ENCODE measurements around the gene ATP2C1. TPM values are rescaled to one million over a fixed set of nuclear protein-coding genes. Genes with fewer than 3 reads are reported as not detected.

The ATP2C1 gene
- total RNA-seq, 2 experiments from 2014 or later = 48.8 to 53.2 TPM

DNA sequence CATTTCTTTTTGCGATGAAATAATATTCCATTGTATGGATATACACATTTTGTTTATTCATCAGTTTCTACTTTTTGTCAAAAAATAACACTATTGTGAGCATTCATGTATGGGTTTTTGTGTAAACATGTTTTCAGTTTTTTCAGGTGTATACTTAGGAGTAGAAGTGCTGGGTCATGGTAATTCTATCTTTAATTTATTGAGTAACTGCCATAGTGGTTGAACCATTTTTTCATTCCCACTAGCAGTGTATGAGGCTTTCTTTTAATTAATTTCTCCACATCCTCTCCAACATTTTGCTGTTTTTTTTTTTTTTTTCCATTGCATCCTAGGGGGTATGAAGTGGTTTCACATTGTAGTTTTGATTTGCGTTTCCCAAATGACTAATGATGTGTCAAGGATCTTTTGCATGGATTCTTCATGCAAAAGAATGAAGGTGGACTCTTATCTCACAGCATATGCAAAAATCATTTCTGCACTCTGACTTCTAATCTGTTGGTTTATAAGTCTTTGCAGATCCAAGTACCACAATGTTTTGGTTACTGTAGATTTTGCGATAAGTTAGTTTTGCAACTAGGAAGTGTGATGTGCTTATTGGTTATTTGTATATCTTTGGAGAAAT is 12.6 kb downstream of the ATP2C1 start:
- Mint-ChIP-seq H3K27ac (peak overlapping the region; percentile 34), H3K4me1 (peaks cover 55% of the 10 kb centered on the region), H3K9me3 (peaks cover 2% of the 10 kb centered on the region), H3K36me3 (peaks cover 9% of the 10 kb centered on the region), H3K27me3 (no peaks in the 10 kb centered on the region), H3K4me3 (no peak overlapping the region)
- no peak for DNase-seq

DNA sequence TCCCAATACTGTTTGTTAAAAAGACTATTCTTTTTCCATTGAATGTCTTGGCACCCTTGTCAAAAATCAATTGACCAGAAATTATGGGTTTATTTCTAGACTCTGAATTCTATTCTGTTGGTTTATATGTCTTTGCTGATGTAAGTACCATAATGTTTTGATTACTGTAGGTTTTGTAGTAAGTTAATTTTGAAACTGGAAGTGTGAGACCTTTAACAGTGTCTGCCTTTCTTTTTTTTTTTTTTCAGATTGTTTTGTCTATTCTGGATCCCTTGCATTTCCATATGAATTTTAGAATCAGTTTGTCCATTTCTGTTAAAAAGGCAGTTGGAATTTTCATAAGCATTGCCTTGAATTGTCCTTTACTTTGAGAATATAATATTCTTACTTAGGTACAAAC is 13.6 kb downstream of the ATP2C1 start:
- H3K27ac Mint-ChIP-seq = peak overlapping the region; percentile 58

DNA sequence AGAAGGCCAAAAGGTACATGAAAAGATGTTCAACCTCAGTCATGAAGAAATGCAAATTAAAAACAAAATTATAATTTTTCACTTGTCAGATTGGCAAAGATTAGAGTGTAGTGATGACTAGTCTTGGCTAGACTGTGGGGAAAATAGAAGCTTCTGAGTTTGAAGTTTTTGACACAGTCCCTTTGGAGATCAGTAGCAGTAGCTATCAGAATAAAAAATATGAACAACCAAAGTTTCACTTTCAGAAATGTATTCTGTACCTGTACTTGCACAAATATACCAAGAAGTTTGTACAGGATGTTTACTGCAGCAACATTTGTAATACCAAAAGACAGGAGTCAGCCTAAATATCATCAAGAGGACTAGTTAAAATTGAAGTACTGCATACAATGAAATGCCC is 14.1 kb downstream of the ATP2C1 start:
- Mint-ChIP-seq H3K9me3 (peaks cover 2% of the 10 kb centered on the region), H3K4me3 (no peak overlapping the region), H3K4me1 (peaks cover 44% of the 10 kb centered on the region), H3K36me3 (peaks cover 13% of the 10 kb centered on the region), H3K27ac (peak overlapping the region; percentile 58), H3K27me3 (no peaks in the 10 kb centered on the region)
- DNase-seq = no peak

More for the DNA sequence above, 13.6 kb downstream of the ATP2C1 start:
- Mint-ChIP-seq H3K4me1 (peaks cover 47% of the 10 kb centered on the region), H3K4me3 (peak overlapping the region; percentile 14), H3K9me3 (peaks cover 2% of the 10 kb centered on the region), H3K36me3 (peaks cover 13% of the 10 kb centered on the region), H3K27me3 (no peaks in the 10 kb centered on the region)
- no peak for DNase-seq

DNA sequence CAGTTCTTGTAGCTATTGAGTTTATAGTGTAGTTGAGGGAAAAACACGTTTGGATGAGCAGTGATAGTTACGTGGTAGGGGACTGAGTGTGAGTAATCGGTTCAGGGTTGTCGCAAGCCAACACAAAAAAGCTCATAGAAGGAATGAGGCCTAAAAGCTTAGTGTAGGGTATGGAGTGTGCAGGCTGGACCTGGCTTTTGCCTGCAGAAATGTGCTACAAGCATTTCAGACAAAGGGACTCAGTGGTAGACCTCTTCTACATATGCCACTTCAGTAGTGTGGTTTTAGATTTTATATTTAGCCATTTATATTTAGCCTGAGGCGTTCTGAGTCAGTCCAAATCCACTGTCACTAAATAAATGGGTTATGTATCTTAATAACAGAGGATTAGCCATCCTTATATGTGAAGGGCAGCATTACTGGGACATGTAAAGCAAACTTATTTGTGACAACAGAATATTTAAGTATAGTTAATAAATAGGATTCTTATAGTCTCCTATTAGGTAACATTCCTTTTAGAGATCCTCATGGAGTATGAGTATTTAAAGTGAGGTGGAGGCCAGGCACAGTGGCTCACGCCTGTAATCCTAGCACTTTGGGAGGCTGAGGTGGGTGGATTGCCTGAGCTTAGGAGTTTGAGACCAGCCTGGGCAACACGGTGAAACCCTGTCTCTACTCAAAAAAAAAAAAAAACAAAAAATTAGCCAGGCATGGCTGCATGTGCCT is 21.8 kb downstream of the ATP2C1 start:
- peaks cover 43% of the 10 kb centered on the region for H3K36me3 Mint-ChIP-seq

DNA sequence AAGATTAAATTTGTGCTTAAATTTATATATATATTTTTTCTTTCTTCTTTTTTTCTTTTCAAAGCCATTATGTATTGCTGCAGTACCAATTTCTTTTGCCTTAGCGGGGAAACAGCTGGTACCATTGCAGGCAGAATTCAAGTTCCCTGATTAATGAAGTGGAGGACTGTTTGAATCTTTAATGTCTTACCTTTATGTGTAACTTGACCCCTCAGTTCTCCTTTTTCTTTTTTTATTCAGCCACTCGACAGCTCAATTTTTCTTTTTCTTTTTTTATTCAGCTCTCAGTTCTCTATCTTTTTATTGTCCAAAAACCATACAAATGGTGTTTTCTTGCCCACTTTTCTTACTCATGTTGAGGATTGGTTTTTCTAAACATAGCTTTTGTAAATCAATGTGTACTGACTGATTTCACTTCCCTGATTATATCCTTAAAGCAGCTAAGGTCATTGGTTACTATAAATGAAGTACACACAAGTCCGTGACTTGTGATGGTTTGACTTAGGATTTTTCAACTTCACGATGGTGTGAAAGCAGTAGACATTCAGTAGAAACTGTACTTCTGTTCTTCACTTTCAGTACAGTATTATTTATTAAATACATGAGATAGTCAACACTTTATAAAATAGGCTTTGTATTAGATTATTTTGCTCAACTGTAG is 22.8 kb downstream of the ATP2C1 start:
- peaks cover 39% of the 10 kb centered on the region for H3K36me3 Mint-ChIP-seq
- peaks cover 8% of the 10 kb centered on the region for H3K9me3 Mint-ChIP-seq
- no peaks in the 10 kb centered on the region for H3K27me3 Mint-ChIP-seq
- no peak for DNase-seq
- H3K27ac Mint-ChIP-seq = no peak overlapping the region
- H3K4me1 Mint-ChIP-seq = peaks cover 26% of the 10 kb centered on the region
- no peak overlapping the region for H3K4me3 Mint-ChIP-seq

More for the DNA sequence above, 21.8 kb downstream of the ATP2C1 start:
- H3K4me3 Mint-ChIP-seq = no peak overlapping the region
- H3K27ac Mint-ChIP-seq = no peak overlapping the region
- H3K4me1 Mint-ChIP-seq = peaks cover 24% of the 10 kb centered on the region
- no peak for DNase-seq
- H3K9me3 Mint-ChIP-seq = peaks cover 10% of the 10 kb centered on the region
- H3K27me3 Mint-ChIP-seq = no peaks in the 10 kb centered on the region

DNA sequence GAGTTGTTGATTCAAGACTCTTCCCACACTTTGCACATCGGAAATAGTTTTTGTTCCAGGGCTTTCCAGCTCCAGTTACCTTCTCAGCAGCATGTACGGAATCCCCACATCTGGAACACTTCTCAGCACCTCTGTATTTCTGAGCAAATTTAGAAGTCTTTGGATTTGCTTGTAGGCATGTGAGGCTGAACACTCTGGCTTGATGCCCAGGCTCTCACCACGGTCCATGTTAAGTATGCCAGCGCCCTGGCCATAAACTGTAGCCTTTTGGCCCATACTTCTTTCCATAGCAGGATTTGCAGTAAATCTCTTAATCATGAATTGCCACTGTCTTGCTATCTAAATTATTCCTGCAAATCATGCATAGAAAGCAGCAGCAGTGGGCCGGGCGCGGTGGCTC is 24.4 kb downstream of the ATP2C1 start:
- Mint-ChIP-seq H3K9me3 (peaks cover 8% of the 10 kb centered on the region), H3K27ac (no peak overlapping the region), H3K4me1 (peaks cover 42% of the 10 kb centered on the region), H3K27me3 (no peaks in the 10 kb centered on the region), H3K4me3 (no peak overlapping the region), H3K36me3 (peaks cover 52% of the 10 kb centered on the region)
- no peak for DNase-seq

DNA sequence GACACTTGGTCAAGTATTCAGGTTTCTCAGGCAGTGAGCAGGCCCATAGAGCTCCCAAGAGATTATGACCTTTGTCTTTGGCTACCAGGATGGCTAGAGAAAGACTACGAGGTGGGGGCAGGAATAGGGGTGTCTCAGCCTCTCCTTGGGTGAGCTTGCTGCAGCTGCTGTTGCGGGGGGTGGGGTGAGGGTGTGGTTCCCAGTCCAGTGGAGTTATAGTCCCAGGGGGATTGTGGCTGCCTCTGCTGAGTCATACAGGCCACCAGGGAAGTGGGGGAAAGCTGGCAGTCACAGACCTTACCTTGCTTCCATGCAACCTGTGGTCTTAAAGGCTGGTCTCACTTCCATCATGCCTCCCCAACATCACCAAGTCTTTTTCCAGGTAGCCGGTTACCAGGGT is 31.7 kb downstream of the ATP2C1 start:
- Mint-ChIP-seq H3K36me3 (peaks cover 49% of the 10 kb centered on the region), H3K9me3 (peaks cover 15% of the 10 kb centered on the region), H3K27ac (no peak overlapping the region), H3K4me1 (peaks cover 53% of the 10 kb centered on the region), H3K27me3 (no peaks in the 10 kb centered on the region), H3K4me3 (no peak overlapping the region)
- DNase-seq = no peak

DNA sequence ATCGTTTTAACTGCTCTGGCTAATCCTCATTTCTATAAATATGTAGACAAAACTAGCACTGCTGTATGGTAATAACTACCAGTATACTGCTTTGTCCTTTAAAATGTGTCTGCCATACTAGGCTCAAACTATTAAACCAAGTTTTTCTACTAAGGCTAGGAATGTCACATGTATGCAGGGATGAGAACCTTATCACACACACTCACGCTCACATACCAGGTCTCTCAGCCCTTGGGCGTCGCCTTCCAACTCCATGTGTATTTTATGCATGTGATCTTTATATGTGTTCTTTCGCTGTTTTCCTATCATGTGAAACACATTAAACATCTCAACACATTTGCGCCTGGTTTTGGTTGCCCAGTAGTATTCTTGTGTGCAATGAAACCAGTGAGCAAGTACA is 32.6 kb downstream of the ATP2C1 start:
- H3K27ac Mint-ChIP-seq = no peak overlapping the region
- peaks cover 50% of the 10 kb centered on the region for H3K4me1 Mint-ChIP-seq
- no peaks in the 10 kb centered on the region for H3K27me3 Mint-ChIP-seq
- H3K4me3 Mint-ChIP-seq = no peak overlapping the region
- peaks cover 49% of the 10 kb centered on the region for H3K36me3 Mint-ChIP-seq
- H3K9me3 Mint-ChIP-seq = peaks cover 15% of the 10 kb centered on the region
- no peak for DNase-seq

DNA sequence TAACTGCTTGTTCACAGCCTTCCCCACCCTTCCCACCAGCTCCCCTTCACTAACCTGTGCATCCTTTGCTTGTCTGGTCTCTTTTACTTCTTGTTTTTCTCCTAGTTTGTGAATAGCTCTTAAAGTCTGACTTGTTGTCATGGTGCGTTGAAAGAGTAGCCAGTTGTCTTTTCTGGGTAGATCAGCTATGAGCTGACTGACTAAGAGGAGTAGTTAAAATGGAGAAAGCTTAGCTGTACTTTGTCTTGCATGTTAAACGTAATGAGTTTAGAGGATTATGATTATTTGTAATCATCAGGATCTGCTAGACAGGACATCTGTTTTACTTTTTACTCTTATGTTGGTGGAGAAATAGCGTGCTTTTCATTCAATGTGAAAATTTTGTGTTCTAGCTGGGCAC is 35.9 kb downstream of the ATP2C1 start:
- no peak overlapping the region for H3K27ac Mint-ChIP-seq
- H3K4me1 Mint-ChIP-seq = peaks cover 34% of the 10 kb centered on the region
- DNase-seq = no peak
- H3K4me3 Mint-ChIP-seq = no peak overlapping the region
- H3K9me3 Mint-ChIP-seq = peaks cover 5% of the 10 kb centered on the region
- no peaks in the 10 kb centered on the region for H3K27me3 Mint-ChIP-seq
- H3K36me3 Mint-ChIP-seq = peaks cover 29% of the 10 kb centered on the region

DNA sequence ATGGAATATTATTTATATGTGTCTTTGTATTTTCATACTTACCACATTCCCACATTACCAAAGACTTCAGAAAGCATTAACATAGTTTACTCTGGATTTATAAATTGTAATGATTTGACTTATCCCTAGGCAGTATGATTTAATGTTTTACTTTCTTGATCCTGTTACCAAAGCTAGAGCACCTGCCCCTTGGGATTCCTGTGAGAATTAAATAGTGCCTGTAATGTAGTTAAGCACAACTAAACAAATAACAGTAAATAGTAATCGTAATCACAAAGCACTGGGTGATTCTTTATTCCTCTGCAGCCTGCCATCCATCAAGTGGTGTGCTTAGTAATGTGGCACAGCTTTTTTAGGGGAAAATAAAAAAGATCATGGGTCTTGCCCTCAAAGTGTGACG is 39.1 kb downstream of the ATP2C1 start:
- Mint-ChIP-seq H3K36me3 (peaks cover 19% of the 10 kb centered on the region), H3K27me3 (no peaks in the 10 kb centered on the region), H3K27ac (no peak overlapping the region), H3K4me3 (no peak overlapping the region), H3K9me3 (no peaks in the 10 kb centered on the region), H3K4me1 (peaks cover 10% of the 10 kb centered on the region)
- DNase-seq = no peak

DNA sequence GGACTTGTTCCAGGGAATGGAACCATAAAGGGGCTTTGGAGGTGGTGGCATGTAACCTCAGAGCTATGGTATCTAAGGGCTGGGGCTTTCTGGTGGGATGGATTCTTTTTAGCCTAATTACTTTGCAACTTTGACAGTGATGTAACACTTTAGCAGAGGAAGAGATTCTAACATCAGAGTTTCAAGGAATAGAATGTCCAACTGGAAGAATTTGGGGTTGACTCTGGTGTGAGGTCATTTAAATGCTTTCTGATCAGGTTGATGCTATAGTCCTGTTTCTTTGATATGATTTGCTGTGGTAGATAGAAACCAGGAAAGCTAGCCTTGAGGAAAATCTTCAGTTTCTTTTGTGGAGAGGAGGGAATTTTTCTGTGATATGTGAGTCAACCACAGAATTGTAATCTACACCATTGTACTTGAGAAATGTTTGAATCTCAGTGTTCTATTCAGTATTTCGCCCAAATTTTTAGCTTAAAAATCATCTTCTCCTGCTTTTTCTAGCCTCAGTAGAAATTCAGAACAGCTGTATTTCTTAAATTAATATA is 40.0 kb downstream of the ATP2C1 start:
- H3K36me3 Mint-ChIP-seq = peaks cover 21% of the 10 kb centered on the region
- H3K27ac Mint-ChIP-seq = no peak overlapping the region
- peaks cover 9% of the 10 kb centered on the region for H3K4me1 Mint-ChIP-seq
- H3K9me3 Mint-ChIP-seq = no peaks in the 10 kb centered on the region
- DNase-seq = no peak
- no peak overlapping the region for H3K4me3 Mint-ChIP-seq
- no peaks in the 10 kb centered on the region for H3K27me3 Mint-ChIP-seq

DNA sequence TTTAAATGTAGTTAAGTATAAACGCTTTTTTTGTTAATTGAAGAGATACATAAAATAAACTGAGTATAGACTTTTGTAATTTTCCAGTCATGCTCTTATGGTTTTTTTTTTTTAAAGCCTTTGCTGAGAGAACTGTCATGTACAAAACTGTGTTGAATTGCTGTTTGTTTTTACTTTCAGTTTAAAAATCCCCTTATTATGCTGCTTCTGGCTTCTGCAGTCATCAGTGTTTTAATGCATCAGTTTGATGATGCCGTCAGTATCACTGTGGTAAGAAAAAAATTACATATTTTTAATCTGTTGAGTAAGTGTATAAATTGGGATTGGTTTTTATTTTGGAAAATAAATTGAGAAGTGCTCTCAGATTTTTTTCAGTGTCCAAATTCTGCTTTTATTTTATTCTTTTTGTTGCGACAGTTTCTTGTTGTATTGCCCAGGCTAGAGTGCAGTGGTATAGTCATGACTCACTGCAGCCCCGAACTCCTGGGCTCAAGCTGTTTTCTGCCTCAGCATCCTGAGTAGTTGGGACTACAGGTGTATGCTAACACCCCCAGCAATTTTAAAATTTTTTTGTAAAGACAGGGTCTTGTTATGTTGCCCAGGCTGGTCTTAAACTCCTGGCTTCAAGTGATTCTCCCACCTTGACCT is 40.7 kb downstream of the ATP2C1 start:
- Mint-ChIP-seq H3K36me3 (peaks cover 21% of the 10 kb centered on the region), H3K4me3 (no peak overlapping the region), H3K9me3 (no peaks in the 10 kb centered on the region), H3K4me1 (peaks cover 9% of the 10 kb centered on the region), H3K27me3 (no peaks in the 10 kb centered on the region), H3K27ac (no peak overlapping the region)
- no peak for DNase-seq

DNA sequence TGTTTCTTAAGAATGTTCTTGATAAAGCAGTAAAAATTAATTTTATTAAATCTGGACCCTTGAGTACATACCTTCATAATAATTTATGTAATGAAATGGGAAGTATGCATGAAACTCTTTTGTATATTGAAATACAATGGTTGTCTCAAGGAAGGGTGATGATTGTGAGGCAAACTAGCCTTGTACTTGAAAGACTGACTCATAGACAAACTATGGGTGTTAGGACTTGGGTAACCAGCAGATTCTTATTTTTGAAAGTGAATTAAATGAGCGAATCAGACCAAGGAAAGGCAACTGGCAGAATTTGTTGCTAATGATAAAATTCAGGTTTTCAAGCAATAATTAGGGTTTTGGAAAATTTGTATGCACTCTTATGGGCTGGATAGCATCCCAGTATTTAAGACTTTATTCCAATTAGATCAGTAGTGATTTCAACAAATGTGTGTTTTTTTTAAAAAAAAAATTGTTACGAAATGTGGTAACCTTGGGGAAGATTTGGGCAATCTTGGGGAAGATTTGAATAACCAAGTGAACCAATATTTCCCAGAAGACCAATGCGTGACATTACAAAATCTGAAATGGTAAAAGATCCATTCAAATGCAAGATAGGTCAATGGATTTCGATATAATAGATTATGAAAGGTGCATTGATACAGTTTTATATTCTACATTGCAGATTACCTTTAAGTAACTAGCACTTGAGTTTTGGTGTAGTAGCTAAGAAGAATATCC is 42.0 kb downstream of the ATP2C1 start:
- Mint-ChIP-seq H3K36me3 (peaks cover 19% of the 10 kb centered on the region), H3K27me3 (no peaks in the 10 kb centered on the region), H3K9me3 (no peaks in the 10 kb centered on the region), H3K4me3 (no peak overlapping the region), H3K27ac (no peak overlapping the region), H3K4me1 (peaks cover 5% of the 10 kb centered on the region)
- DNase-seq = no peak

DNA sequence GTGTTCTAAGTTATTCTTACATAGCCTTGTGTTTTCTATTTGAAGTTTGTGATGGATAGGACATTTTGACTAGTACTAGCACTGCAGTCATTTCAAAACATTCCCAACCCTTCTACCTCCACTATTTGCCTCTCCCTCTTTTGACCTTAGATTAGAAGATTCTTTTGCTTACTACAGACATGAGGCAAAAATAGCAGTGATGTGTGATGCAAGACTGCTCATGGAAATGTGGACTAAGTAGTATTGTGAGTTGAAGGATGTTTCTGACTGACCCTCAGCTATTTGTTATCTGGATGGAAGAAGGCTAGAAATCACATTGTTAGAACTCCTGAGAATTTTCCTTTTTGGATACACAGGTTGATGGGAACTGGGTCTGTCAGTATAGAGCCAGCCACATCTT is 45.9 kb downstream of the ATP2C1 start:
- no peaks in the 10 kb centered on the region for H3K4me1 Mint-ChIP-seq
- H3K27me3 Mint-ChIP-seq = no peaks in the 10 kb centered on the region
- H3K27ac Mint-ChIP-seq = no peak overlapping the region
- no peaks in the 10 kb centered on the region for H3K9me3 Mint-ChIP-seq
- no peak overlapping the region for H3K4me3 Mint-ChIP-seq
- peaks cover 34% of the 10 kb centered on the region for H3K36me3 Mint-ChIP-seq
- DNase-seq = no peak
